Occipital lobe (tissue), 2 donors: Measurements from ENCODE around the gene MYH14. TPM values are rescaled to one million over a fixed set of nuclear protein-coding genes. Genes with fewer than 3 reads are reported as not detected.

ENCODE experiments used
- DNase-seq: peaks from one replicate; lab custom pipeline; 2025; lab: John Stamatoyannopoulos, UW
- total RNA-seq: library from RNA; depleted of rRNA; stranded (reverse); fragments of >200 nt; gene quantifications from one replicate; pipeline ENCODE4 v1.2.3, GENCODE V29; 2014

The MYH14 gene
- total RNA-seq, 1 donor from 2014 or later, result 0.94 TPM

DNA sequence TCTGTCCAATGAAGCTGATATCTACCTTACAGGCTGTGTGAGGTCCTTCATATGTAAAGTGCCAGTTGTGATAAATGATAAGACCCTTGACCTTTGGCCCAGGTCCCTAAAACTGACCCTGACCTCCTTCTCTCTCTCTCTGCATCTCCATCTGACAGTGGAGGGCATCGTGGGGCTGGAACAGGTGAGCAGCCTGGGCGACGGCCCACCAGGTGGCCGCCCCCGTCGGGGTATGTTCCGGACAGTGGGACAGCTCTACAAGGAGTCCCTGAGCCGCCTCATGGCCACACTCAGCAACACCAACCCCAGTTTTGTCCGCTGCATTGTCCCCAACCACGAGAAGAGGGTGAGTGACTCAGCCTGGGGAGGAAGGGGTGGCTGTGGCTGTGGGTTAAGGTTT is 53.7 kb downstream of the MYH14 start:
- no peak for DNase-seq

- no peak for DNase-seq
Measured at GRCh38 chr19:50258918-50259372, 55.5 kb downstream of the MYH14 start.

GRCh38 chr19:50261446-50261970 is 58.1 kb downstream of the MYH14 start:
- no peak for DNase-seq

DNA sequence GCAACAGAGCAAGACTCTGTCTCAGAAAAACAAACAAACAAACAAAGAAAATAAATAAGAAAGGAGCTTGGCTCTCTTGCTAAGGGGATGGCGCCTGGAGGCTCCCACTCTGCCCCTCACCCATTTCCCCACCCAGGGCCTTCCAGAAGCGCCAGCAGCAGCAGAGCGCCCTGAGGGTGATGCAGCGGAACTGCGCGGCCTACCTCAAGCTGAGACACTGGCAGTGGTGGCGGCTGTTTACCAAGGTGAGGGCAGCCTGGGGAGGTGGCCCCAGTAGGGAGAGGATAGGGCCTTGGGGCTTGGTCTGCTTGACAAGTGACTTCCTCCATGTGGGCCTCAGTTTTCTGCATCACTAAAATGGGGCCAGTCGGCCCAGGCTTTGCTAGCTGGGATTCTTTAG is 59.8 kb downstream of the MYH14 start:
- no peak for DNase-seq

DNA sequence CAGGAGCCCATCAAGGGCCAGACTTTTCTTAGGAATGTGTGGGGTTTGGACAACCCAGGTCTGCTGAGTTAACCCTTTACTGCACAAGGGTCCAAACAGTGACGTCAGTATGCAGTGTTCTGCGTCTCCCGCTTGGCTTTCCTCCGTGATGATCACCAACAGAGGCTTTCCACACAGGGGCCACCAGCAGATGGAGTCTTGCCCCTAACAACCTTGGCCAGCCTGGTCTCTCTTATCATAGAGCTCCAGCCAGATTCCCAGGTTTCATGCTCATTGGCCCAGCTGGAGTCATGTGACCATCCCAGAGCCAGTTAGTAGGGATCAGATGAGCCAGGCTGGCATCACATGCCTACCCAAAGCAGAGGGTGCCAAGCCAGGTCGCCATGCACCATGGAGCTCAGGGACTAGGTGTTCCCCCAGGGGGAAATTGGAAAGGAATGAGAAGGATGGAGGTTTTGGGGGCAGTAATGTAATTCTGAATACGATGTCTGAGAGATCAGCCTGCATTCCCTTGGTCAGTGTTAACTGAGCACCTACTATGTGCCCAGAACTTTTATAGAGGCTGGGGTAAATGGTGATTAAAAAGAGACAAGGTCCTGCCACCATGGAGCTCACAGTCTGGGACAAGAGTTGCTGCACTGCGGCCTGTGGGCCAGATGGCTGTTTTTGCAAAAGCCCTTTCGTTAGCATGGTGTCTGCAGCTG is 61.2 kb downstream of the MYH14 start:
- no peak for DNase-seq

GRCh38 chr19:50266041-50266440 is 62.6 kb downstream of the MYH14 start:
- no peak for DNase-seq

DNA sequence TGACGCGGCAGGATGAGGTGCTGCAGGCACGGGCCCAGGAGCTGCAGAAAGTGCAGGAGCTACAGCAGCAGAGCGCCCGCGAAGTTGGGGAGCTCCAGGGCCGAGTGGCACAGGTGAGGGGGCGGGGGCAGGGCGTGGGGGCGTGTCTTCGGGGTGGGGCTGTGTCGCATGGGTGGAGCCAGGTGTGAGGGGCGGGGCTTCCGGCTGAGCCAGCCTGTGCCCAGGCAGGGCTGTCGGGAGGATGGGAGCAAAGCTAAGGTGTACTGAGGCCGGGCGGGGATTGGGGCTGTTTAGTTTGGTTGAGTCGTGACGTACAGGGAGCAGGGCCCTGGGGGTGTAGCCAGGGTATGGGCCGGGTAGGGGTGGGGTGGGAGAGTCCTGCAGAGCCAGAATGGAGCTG is 63.5 kb downstream of the MYH14 start:
- DNase-seq, result no peak

- DNase-seq, result peak; percentile 19
Measured at GRCh38 chr19:50268041-50268440, 64.6 kb downstream of the MYH14 start.

DNA sequence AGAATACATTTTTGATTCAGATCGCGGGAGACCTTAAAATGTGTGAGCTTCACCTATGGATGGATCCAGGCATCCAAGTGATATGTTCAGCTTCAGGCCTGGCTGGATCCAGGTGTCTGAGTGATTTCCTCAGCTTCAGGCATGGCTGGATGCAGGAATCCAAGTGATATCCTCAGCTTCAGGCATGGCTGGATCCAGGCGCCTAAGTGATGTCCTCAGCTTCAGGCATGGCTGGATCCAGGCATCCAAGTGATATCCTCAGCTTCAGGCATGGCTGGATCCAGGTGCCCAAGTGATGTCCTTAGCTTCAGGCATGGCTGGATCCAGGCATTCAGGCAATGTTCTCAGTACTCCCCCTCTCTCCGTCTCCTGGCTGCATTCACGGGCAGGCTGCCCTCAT is 65.1 kb downstream of the MYH14 start:
- DNase-seq, result no peak

GRCh38 chr19:50269653-50270052 is 66.2 kb downstream of the MYH14 start:
- no peak for DNase-seq

GRCh38 chr19:50272263-50272897 is 69.0 kb downstream of the MYH14 start:
- no peak for DNase-seq

GRCh38 chr19:50273821-50274220 is 70.4 kb downstream of the MYH14 start:
- DNase-seq, result no peak

GRCh38 chr19:50275577-50276368 is 72.4 kb downstream of the MYH14 start:
- no peak for DNase-seq

DNA sequence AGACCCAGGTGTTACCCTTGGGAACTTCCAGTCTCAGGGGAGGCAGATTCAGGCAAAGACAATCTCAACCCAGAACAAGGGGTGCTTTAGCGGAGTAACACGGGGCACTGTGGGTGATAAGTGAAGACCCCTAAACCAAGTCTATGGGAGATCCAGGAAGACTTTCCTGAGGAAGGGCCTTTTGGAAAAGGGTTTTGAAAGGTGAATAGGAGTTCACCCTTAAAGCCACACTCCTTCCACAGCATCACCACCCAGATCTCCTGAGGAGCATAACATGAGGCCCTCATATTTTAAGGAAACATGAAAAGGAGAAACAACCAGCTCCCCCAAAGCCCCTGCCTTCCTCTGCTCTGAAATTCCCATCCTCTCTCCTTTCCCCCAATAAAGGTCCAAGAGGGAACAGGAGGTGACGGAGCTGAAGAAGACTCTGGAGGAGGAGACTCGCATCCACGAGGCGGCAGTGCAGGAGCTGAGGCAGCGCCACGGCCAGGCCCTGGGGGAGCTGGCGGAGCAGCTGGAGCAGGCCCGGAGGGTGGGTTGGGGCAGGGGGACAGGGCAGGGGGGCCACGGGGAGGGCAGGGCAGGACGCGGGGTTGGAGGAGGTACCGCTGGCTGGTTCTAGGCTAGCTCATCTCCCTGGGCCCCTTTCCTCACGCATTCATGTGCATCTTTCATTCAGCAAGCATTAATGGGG is 73.1 kb downstream of the MYH14 start:
- DNase-seq, result no peak

DNA sequence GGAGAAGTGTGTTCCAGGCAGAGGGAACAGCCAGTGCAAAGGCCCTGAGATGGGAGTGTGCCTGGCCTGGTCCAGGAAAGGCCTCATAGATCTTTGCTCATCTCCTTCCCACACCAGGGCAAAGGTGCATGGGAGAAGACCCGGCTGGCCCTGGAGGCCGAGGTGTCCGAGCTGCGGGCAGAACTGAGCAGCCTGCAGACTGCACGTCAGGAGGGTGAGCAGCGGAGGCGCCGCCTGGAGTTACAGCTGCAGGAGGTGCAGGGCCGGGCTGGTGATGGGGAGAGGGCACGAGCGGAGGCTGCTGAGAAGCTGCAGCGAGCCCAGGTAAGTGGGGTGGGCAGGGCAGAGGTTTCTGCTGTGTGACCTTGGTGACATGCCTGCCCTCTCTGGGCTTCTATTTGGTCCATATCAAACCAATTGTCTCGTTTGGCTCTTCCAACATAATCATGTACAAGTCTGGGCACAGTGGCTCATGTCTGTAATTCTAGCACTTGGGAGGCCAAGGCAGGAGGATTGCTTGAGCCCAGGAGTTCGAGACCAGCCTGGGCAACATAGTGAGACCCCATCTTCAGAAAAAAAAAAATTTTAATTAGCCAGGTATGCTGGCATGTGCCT is 74.7 kb downstream of the MYH14 start:
- no peak for DNase-seq

GRCh38 chr19:50280074-50280473 is 76.7 kb downstream of the MYH14 start:
- DNase-seq, result no peak

- no peak for DNase-seq
Measured at GRCh38 chr19:50280983-50281382, 77.6 kb downstream of the MYH14 start.

GRCh38 chr19:50281491-50281890 is 78.1 kb downstream of the MYH14 start:
- no peak for DNase-seq

DNA sequence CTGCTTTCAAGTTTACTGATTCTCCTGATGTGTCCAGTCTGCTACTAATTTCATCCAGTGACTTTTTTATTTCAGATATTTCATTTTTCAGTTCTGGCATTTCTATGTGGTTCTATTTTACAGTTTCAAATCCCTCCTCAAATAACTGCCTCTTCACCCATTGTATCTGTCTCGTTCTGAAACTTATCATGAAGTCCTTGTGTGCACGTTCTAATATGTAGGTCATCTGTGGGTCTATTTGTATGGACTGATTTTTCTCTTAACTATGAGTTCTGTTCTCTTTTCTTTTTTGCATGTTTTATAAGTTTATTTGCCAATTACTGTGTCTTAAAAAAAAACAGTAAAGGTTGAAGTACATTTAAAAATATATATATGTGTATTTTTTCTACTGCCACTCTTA is 82.4 kb downstream of the MYH14 start:
- no peak for DNase-seq

GRCh38 chr19:50286443-50286842 is 83.0 kb downstream of the MYH14 start:
- DNase-seq, result no peak

DNA sequence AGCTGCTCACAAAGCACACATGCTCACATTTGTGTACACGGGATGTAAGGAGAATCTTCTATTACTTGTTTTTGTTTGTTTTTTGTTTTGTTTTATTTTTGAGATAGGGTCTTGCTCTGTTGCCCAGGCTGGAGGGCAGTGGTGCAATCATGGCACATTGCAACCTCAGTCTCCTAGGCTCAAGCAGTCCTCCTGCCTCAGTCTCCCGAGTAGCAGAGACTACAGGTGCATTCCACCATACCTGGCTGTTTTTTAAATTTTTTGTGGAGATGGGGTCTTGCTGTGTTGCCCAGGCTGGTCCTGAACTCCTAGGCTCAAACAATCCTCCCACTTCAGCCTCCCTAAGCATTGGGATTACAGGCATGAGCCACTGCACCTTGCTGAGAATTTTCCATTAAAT is 83.9 kb downstream of the MYH14 start:
- DNase-seq, result no peak
